Osteocyte (in vitro differentiated cells): ENCODE data around the gene ANTXRL. TPM values are rescaled to one million over a fixed set of nuclear protein-coding genes. Genes with fewer than 3 reads are reported as not detected.
"Not testable (repeated sequence)": the region's sequence is repeated elsewhere in the genome, so short reads cannot be mapped to it uniquely, and the experiment has no call there.

ENCODE experiments used
- DNase-seq: peaks from one replicate; pipeline ENCODE4 v3.0.0; 2021; ENCODE audit warnings: mixed read lengths; ENCODE audit not compliant: unreplicated experiment; ENCODE audit errors: extremely low spot score
- H3K27ac Mint-ChIP-seq: one replicate; pipeline ENCODE4 v1.8.0; 2021; ENCODE audit warnings: mild to moderate bottlenecking, mixed read lengths; ENCODE audit not compliant: unreplicated experiment
- H3K27me3 Mint-ChIP-seq: one replicate; pipeline ENCODE4 v1.8.0; 2021; ENCODE audit warnings: mixed read lengths; ENCODE audit not compliant: unreplicated experiment
- H3K36me3 Mint-ChIP-seq: one replicate; pipeline ENCODE4 v1.8.0; 2021; ENCODE audit warnings: mixed read lengths; ENCODE audit not compliant: unreplicated experiment
- H3K4me1 Mint-ChIP-seq: one replicate; pipeline ENCODE4 v1.8.0; 2021; ENCODE audit warnings: mixed read lengths; ENCODE audit not compliant: unreplicated experiment
- H3K4me3 Mint-ChIP-seq: one replicate; pipeline ENCODE4 v1.8.0; 2021; ENCODE audit warnings: mild to moderate bottlenecking, moderate library complexity, mixed read lengths; ENCODE audit not compliant: unreplicated experiment
- H3K9me3 Mint-ChIP-seq: one replicate; pipeline ENCODE4 v1.8.0; 2021; ENCODE audit warnings: mixed read lengths; ENCODE audit not compliant: unreplicated experiment
- total RNA-seq: library from RNA; stranded (reverse); gene quantifications from 2 replicates; pipeline ENCODE4 v1.2.1, GENCODE V29; 2021
- TF ChIP-seq, protein P1 (sequence below): fragments of 200-600 bp; sonication (generic); IDR thresholded peaks from 2 replicates; pipeline ENCODE4 v1.5.0; 2021; ENCODE audit warnings: antibody characterized with exemption, mild to moderate bottlenecking, moderate library complexity

The ANTXRL gene
- total RNA-seq, 1 donor from 2014 or later = not detected

DNA sequence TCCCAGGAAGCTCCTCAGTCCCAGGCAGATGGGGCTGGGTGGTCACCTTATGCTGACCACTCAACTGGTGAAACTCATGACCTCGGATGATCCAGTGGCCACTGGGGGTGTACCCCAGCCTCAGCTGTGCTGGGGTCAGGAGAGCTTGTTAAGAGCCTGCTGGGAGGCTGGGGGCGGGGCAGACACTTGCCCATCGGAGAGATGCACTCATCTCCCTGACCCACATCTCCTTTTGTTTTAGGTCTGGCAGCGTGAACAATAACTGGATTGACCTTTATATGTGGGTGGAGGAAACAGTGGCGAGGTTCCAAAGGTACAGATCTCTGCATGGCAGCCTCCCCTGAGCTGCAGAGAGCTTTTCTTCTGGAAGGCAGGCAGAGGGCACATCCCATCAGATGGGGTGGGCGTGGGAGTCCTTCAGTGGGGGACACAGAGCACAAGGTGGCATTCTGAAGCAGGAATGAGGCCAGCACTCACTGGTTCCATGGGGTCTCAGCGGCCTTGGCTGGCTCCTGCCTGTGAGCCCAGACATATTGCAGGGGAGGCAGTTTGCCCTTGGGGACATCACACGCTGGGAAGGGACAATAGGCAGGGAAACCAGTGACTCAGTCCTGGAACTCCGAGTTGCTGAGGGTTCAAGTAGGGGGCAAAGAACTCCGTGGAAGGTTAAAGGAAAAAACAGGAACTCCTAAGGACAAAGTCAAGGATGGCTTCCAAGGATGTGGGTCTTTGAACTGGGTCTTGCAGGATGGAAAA, 5.2 kb downstream of the ANTXRL start:
- Mint-ChIP-seq H3K36me3 (no peaks in the 10 kb centered on the region), H3K4me1 (no peaks in the 10 kb centered on the region), H3K27me3 (no peaks in the 10 kb centered on the region), H3K27ac (no peak overlapping the region), H3K9me3 (no peaks in the 10 kb centered on the region), H3K4me3 (no peak overlapping the region)
- no peak for DNase-seq
- TF ChIP-seq, protein P1, sequence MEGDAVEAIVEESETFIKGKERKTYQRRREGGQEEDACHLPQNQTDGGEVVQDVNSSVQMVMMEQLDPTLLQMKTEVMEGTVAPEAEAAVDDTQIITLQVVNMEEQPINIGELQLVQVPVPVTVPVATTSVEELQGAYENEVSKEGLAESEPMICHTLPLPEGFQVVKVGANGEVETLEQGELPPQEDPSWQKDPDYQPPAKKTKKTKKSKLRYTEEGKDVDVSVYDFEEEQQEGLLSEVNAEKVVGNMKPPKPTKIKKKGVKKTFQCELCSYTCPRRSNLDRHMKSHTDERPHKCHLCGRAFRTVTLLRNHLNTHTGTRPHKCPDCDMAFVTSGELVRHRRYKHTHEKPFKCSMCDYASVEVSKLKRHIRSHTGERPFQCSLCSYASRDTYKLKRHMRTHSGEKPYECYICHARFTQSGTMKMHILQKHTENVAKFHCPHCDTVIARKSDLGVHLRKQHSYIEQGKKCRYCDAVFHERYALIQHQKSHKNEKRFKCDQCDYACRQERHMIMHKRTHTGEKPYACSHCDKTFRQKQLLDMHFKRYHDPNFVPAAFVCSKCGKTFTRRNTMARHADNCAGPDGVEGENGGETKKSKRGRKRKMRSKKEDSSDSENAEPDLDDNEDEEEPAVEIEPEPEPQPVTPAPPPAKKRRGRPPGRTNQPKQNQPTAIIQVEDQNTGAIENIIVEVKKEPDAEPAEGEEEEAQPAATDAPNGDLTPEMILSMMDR = no peak

GRCh38 chr10:46292573-46293023, 5.8 kb downstream of the ANTXRL start:
- Mint-ChIP-seq H3K4me3 (no peak overlapping the region), H3K27me3 (no peaks in the 10 kb centered on the region), H3K4me1 (no peaks in the 10 kb centered on the region), H3K36me3 (no peaks in the 10 kb centered on the region), H3K27ac (no peak overlapping the region), H3K9me3 (no peaks in the 10 kb centered on the region)
- DNase-seq = no peak
- TF ChIP-seq, protein P1 = no peak

- no peaks in the 10 kb centered on the region for H3K36me3 Mint-ChIP-seq
- H3K9me3 Mint-ChIP-seq = no peaks in the 10 kb centered on the region
- no peak overlapping the region for H3K27ac Mint-ChIP-seq
- no peaks in the 10 kb centered on the region for H3K27me3 Mint-ChIP-seq
- DNase-seq = no peak
- TF ChIP-seq, protein P1 = no peak
- H3K4me1 Mint-ChIP-seq = no peaks in the 10 kb centered on the region
- no peak overlapping the region for H3K4me3 Mint-ChIP-seq
Measured at GRCh38 chr10:46293228-46293627, 6.4 kb downstream of the ANTXRL start.

GRCh38 chr10:46293832-46294640, 7.2 kb downstream of the ANTXRL start:
- Mint-ChIP-seq H3K27ac (no peak overlapping the region), H3K4me1 (no peaks in the 10 kb centered on the region), H3K9me3 (no peaks in the 10 kb centered on the region), H3K36me3 (no peaks in the 10 kb centered on the region), H3K27me3 (no peaks in the 10 kb centered on the region), H3K4me3 (no peak overlapping the region)
- TF ChIP-seq, protein P1 = no peak
- DNase-seq = no peak

DNA sequence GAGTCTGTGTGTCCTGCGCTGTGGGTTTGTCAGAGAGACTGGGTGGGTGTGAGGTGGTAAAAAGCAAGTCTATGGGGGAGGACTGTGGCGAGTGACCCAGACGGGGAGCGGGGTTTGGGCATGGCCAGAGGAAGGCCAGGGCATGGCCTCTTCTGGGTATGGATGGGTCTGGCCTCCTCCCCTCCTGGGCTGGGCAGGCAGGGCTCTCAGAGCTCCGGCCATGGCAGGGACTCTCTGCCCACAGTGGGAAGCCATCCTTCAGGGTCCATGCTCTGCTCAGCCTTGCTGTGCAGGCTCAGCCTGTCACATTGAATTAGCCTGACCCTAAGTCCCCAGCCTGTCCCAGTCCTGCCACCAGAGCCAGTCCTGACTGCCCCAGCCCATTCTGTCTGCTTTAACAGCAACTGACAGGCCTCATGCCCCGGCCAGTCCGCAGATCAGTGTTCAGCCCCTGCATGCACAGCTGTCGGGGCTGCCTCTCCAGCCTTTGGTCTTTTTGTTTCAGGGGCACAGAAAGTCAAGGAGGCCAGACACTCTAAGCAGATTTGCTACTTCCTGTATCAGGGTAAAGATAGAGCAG, 7.9 kb downstream of the ANTXRL start:
- no peak for DNase-seq
- Mint-ChIP-seq H3K36me3 (no peaks in the 10 kb centered on the region), H3K27me3 (no peaks in the 10 kb centered on the region), H3K4me1 (no peaks in the 10 kb centered on the region), H3K27ac (no peak overlapping the region), H3K4me3 (no peak overlapping the region), H3K9me3 (no peaks in the 10 kb centered on the region)
- TF ChIP-seq, protein P1 = no peak

DNA sequence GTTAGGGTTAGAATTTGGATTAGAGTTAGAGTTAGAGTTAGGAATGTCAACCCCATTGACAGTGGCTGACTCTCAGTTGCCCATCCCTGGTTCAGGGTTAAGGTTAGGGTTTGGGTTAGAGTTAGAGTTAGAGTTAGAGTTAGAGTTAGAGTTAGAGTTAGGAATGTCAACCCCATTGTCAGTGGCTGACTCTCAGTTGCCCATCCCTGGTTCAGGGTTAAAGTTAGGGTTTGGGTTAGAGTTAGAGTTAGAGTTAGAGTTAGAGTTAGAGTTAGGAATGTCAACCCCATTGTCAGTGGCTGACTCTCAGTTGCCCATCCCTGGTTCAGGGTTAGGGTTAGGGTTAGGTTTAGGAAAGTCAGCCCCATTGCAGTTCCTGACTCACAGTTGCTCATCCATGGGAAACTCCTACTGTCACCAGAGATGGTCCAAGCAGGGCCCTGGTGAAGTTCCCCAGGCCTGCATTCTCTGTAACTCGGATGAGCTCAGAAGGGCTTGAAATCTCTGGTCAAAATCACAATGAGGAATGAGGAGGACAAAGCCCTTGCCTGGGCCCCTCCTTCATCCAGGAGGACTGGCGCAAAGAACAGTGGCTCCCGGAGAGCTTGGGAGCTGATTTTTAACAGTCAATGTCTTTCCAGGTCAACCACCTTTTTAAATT, 8.7 kb downstream of the ANTXRL start:
- not testable (repeated sequence) for H3K4me1 Mint-ChIP-seq, H3K4me3 Mint-ChIP-seq, H3K27ac Mint-ChIP-seq, H3K9me3 Mint-ChIP-seq, H3K27me3 Mint-ChIP-seq, DNase-seq, H3K36me3 Mint-ChIP-seq

GRCh38 chr10:46296086-46296485, 9.3 kb downstream of the ANTXRL start:
- not testable (repeated sequence) for H3K9me3 Mint-ChIP-seq, H3K27ac Mint-ChIP-seq, DNase-seq, H3K4me3 Mint-ChIP-seq, H3K4me1 Mint-ChIP-seq, H3K36me3 Mint-ChIP-seq, H3K27me3 Mint-ChIP-seq
